Gastrocnemius medialis (tissue), 4 donors: ENCODE data around the gene KAZN.

ENCODE experiments used
- CTCF ChIP-seq, 5 experiments: fragments of 450-650 bp in 3 of 5; fragments of 200-600 bp in 2 of 5; sonication (generic) in 2 of 5; IDR thresholded peaks in 4 of 5; conservative IDR thresholded peaks in 1 of 5; 1 replicate in 4 of 5; 2 replicates in 1 of 5; pipeline ENCODE4 v1.5.1; 2016 to 2019; ENCODE audit warnings: antibody characterized with exemption in 5 of 5, mild to moderate bottlenecking in 3 of 5, moderate library complexity in 3 of 5
- POLR2A ChIP-seq, 2 donors: fragments of 450-650 bp; IDR thresholded peaks; one replicate each; pipeline ENCODE4 v1.6.1; 2017; ENCODE audit warnings: antibody characterized with exemption in 2 of 2, mild to moderate bottlenecking in 2 of 2, moderate library complexity in 2 of 2

- TF ChIP-seq POLR2A (IDR thresholded peaks at IDR 0.05), result no peak
- no peak for TF ChIP-seq CTCF (IDR thresholded peaks at IDR 0.05 in 4 of 5, conservative IDR thresholded peaks at IDR 0.05 in 1 of 5)
Measured at GRCh38 chr1:14607295-14607694, 8.8 kb downstream of the KAZN start.
